IMR-90 (cell line): ENCODE measurements around the gene ANKMY2. TPM values are rescaled to one million over a fixed set of nuclear protein-coding genes. Genes with fewer than 3 reads are reported as not detected.

Experiments
- ATAC-seq: fragments of 200-7000 bp; cut with Tn5 transposase; 2 replicates; pipeline ENCODE4 v1.9.1; 2020; ENCODE audit warnings: low read depth, mild to moderate bottlenecking, moderate library complexity
- BruUV-seq: library from RNA; stranded (reverse); fragments of 400-500 nt; replicated peaks from 2 replicates; lab custom pipeline; 2021; lab: Mats Ljungman, UMichigan
- CTCF ChIA-PET: fragments of 300-600 bp; formaldehyde crosslinking; extraction: SDS; loops from one replicate; lab custom pipeline; 2021; ENCODE audit warnings: antibody characterized with exemption; lab: Yijun Ruan, JAX
- POLR2A ChIA-PET: fragments of 300-600 bp; sonication (Branson Sonifier 250); formaldehyde crosslinking; loops from one replicate; lab custom pipeline; 2022; ENCODE audit warnings: antibody characterized with exemption; ENCODE audit not compliant: unreplicated experiment; lab: Charles Lee
- DNase-seq: peaks from one replicate; pipeline ENCODE4 v3.0.0; 2013
- H2AFZ ChIP-seq: replicated peaks from 2 replicates; pipeline ENCODE3; 2013; ENCODE audit warnings: low read length, mild to moderate bottlenecking; ENCODE audit not compliant: poor library complexity
- H2AK5ac ChIP-seq: 2 replicates; pipeline ENCODE4 v1.6.1; 2013; ENCODE audit warnings: low read depth, low read length, inconsistent platforms
- H2AK9ac ChIP-seq: replicated peaks from 2 replicates; pipeline ENCODE3; 2013; ENCODE audit warnings: mild to moderate bottlenecking, low read depth, low read length, moderate library complexity; ENCODE audit not compliant: poor library complexity
- H2BK120ac ChIP-seq: 2 replicates; pipeline ENCODE4 v1.6.1; 2013; ENCODE audit warnings: low read depth, low read length, inconsistent platforms
- H2BK15ac ChIP-seq: 3 replicates; pipeline ENCODE4 v1.6.1; 2013; ENCODE audit warnings: low read depth, low read length, inconsistent platforms
- H2BK20ac ChIP-seq: 2 replicates; pipeline ENCODE4 v1.6.1; 2013; ENCODE audit warnings: low read depth, mild to moderate bottlenecking, inconsistent platforms, low read length, moderate library complexity
- H2BK5ac ChIP-seq: 2 replicates; pipeline ENCODE4 v1.6.1; 2013; ENCODE audit warnings: mild to moderate bottlenecking, low read depth, low read length, inconsistent platforms; ENCODE audit not compliant: poor library complexity, severe bottlenecking
- H3K14ac ChIP-seq: replicated peaks from 2 replicates; pipeline ENCODE4 v1.6.1; 2013; ENCODE audit warnings: low read depth, low read length, inconsistent platforms
- H3K18ac ChIP-seq: 2 replicates; pipeline ENCODE4 v1.6.1; 2013; ENCODE audit warnings: low read depth, low read length, control low read depth
- H3K23ac ChIP-seq: 2 replicates; pipeline ENCODE4 v1.6.1; 2013; ENCODE audit warnings: low read depth, low read length, inconsistent platforms
- H3K27ac ChIP-seq: 2 replicates; pipeline ENCODE4 v1.5.1; 2013; ENCODE audit warnings: mild to moderate bottlenecking, control low read depth, low read length; ENCODE audit not compliant: insufficient read depth
- H3K27me3 ChIP-seq: 2 replicates; pipeline ENCODE4 v1.6.1; 2013; ENCODE audit warnings: low read length; ENCODE audit not compliant: control insufficient read depth, insufficient read depth
- H3K36me3 ChIP-seq: 2 replicates; pipeline ENCODE4 v1.6.1; 2013; ENCODE audit warnings: low read length, mixed read lengths; ENCODE audit not compliant: control insufficient read depth, insufficient read depth
- H3K4ac ChIP-seq: 2 replicates; pipeline ENCODE4 v1.6.1; 2013; ENCODE audit warnings: low read depth, low read length, inconsistent platforms
- H3K4me1 ChIP-seq: 2 replicates; pipeline ENCODE4 v1.6.1; 2013; ENCODE audit warnings: low read length, mixed read lengths; ENCODE audit not compliant: control insufficient read depth, insufficient read depth
- H3K4me2 ChIP-seq: 2 replicates; pipeline ENCODE4 v1.6.1; 2013; ENCODE audit warnings: low read depth, mild to moderate bottlenecking, control low read depth, low read length, moderate library complexity
- H3K4me3 ChIP-seq: 2 replicates; pipeline ENCODE4 v1.5.1; 2013; ENCODE audit warnings: low read depth, mild to moderate bottlenecking, control low read depth, low read length, moderate library complexity; ENCODE audit not compliant: insufficient read depth
- H3K56ac ChIP-seq: 2 replicates; pipeline ENCODE4 v1.6.1; 2013; ENCODE audit warnings: low read length, inconsistent platforms; ENCODE audit not compliant: insufficient read depth; ENCODE audit errors: extremely low read depth
- H3K79me1 ChIP-seq, 2 experiments: 2 replicates each; pipeline ENCODE4 v1.6.1; 2013; ENCODE audit warnings: low read length in 2 of 2, inconsistent platforms in 1 of 2, low read depth in 1 of 2
- H3K9ac ChIP-seq: 2 replicates; pipeline ENCODE4 v1.6.1; 2013; ENCODE audit warnings: low read depth, low read length, control low read depth
- H3K9me1 ChIP-seq: 2 replicates; pipeline ENCODE4 v1.6.1; 2013; ENCODE audit warnings: low read length, inconsistent platforms; ENCODE audit not compliant: insufficient read depth
- H3K9me3 ChIP-seq: 2 replicates; pipeline ENCODE4 v1.6.1; 2013; ENCODE audit warnings: low read length; ENCODE audit not compliant: control insufficient read depth, insufficient read depth
- H4K20me1 ChIP-seq: 2 replicates; pipeline ENCODE4 v1.6.1; 2013; ENCODE audit warnings: low read length, inconsistent platforms; ENCODE audit not compliant: insufficient read depth
- H4K5ac ChIP-seq: 2 replicates; pipeline ENCODE4 v1.6.1; 2013; ENCODE audit warnings: mild to moderate bottlenecking, low read depth, low read length, control low read depth
- H4K8ac ChIP-seq, 2 experiments: 2 replicates each; pipeline ENCODE4 v1.6.1; 2013; ENCODE audit warnings: low read depth in 2 of 2, low read length in 2 of 2, control low read depth in 1 of 2, inconsistent platforms in 1 of 2
- H4K91ac ChIP-seq: 2 replicates; pipeline ENCODE4 v1.6.1; 2013; ENCODE audit warnings: low read depth, low read length, inconsistent platforms; ENCODE audit not compliant: insufficient read depth
- RFX5 ChIP-seq: IDR thresholded peaks from 2 replicates; pipeline ENCODE4 v1.8.0; 2012; ENCODE audit warnings: low read depth, mild to moderate bottlenecking, low read length, moderate library complexity
- WGBS, 2 experiments: methylation state at CpG; one replicate each; pipeline versions ENCODE4 v1.1.5 to v1.1.7; 2013; ENCODE audit warnings: missing lambda C conversion rate in 2 of 2; ENCODE audit not compliant: insufficient read length in 1 of 2; ENCODE audit errors: extremely low coverage in 2 of 2; 5-methylcytosine and 5-hydroxymethylcytosine counted together
- dilution Hi-C: fragments of 300-500 bp; cut with HindIII; formaldehyde crosslinking; loops from one replicate; pipeline ENCODE4 v1.14.3; 2018; ENCODE audit warnings: low sequenced_read_pairs; ENCODE audit not compliant: unreplicated experiment
- in situ Hi-C: fragments of 300-500 bp; cut with MboI; formaldehyde crosslinking; loops from 3 replicates; pipeline ENCODE4 v1.14.3; 2019; ENCODE audit warnings: low sequenced_read_pairs, inconsistent platforms, mixed read lengths
- intact Hi-C: fragments of 100-400 bp; cut with micrococcal nuclease; formaldehyde crosslinking; loops from 2 replicates; pipeline ENCODE4 v1.10.0; 2022
- polyA plus RNA-seq, 3 experiments: library from polyadenylated mRNA; depleted of rRNA; stranded (reverse); fragments of >200 nt; gene quantifications; 2 replicates each; pipeline ENCODE4 v1.2.3, GENCODE V29; 2012; ENCODE audit warnings: low replicate concordance in 1 of 3
- total RNA-seq: library from RNA; depleted of rRNA; stranded (reverse); fragments of >200 nt; gene quantifications from 2 replicates; pipeline ENCODE4 v1.2.3, GENCODE V29; 2012

ANKMY2 gene
- total and polyA plus RNA-seq, 2 of the 4 experiments (the other 2 are of a cell fraction), result 19.5 to 41.9 TPM

DNA sequence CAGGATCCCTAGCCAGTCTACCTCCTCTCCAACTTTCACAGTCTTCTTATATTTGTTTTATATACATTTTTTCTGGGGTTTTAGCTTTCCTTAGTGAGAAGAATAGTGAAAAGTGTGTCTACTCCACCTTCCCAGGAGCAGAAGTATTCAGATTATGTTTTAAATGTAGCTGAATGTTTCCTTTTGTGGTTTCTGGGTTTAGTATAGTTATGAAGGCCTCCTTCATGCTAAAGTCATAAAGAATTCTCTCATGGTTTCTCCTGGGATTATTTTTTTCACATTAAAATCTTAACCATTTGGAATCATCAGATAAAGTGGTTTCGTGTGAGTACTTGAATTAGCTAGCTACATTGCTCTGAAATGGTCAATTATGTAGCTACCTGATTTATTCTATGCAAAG is 50.9 kb downstream of the ANKMY2 start:
- CTCF ChIA-PET, result interaction anchor here (0.8 kb wide), 1 partner anchor 9 kb away, joined by 3 read pairs; no protein-coding TSS in a partner anchor
- Histone ChIP-seq H3K4me3 (no peak overlapping the region), H3K4ac (no peak overlapping the region), H3K4me1 (peaks cover 3% of the 10 kb centered on the region; the same call in 1 of the 2 replicates), H3K14ac (no peak overlapping the region), H3K9me3 (no peaks in the 10 kb centered on the region), H3K36me3 (peaks cover 3% of the 10 kb centered on the region; the same call in 1 of the 2 replicates), H4K91ac (no peak overlapping the region), H3K9ac (no peak overlapping the region), H3K23ac (no peak overlapping the region), H2BK120ac (no peak overlapping the region), H3K4me2 (no peak overlapping the region), H2AK9ac (no peak overlapping the region), H3K79me1 (no peaks in the 10 kb centered on the region), H3K27ac (no peak overlapping the region), H2AK5ac (no peak overlapping the region), H3K18ac (no peak overlapping the region), H3K27me3 (no peaks in the 10 kb centered on the region), H2BK15ac (no peak overlapping the region), H3K56ac (no peak overlapping the region), H2BK20ac (no peak overlapping the region), H3K9me1 (0 out of 2 replicates have a peak, but pooled peaks cover 3% of the 10 kb centered on the region), H2BK5ac (no peak overlapping the region), H4K5ac (no peak overlapping the region), H4K8ac (no peak overlapping the region), H4K20me1 (no peaks in the 10 kb centered on the region), H2AFZ (no peak overlapping the region)
- no peak for TF ChIP-seq RFX5
- dilution Hi-C loops, result no loop called here
- DNase-seq (peak; percentile 29), ATAC-seq (peak; percentile 56)
- in situ Hi-C loops, result no loop called here
- POLR2A ChIA-PET, result no interaction called here
- WGBS, 2 experiments, result no CpG with 5 or more reads among the region's 1 CpG
- intact Hi-C loops, result no loop called here
- BruUV-seq, result no TSS peak
